NCI-H774 (cell line): ENCODE data around the gene RASEF.
A peak's percentile ranks its signal among the peaks of the same experiment; 100 is the strongest.
"Not testable (repeated sequence)": the region's sequence is repeated elsewhere in the genome, so short reads cannot be mapped to it uniquely, and the experiment has no call there.

Source experiments
- DNase-seq: peaks from one replicate; lab custom pipeline; 2025; lab: John Stamatoyannopoulos, UW

Gene RASEF

GRCh38 chr9:82969291-82969690 is 93.7 kb downstream of the RASEF start:
- DNase-seq, result no peak

GRCh38 chr9:82968816-82969215 is 94.1 kb downstream of the RASEF start:
- DNase-seq, result no peak

- DNase-seq, result no peak
Measured at GRCh38 chr9:82968388-82968787, 94.6 kb downstream of the RASEF start.

- peak; percentile 72 for DNase-seq
Measured at GRCh38 chr9:82961504-82962125, 101.3 kb downstream of the RASEF start.

- DNase-seq, result no peak
Measured at GRCh38 chr9:82957529-82958379, 105.2 kb downstream of the RASEF start.

GRCh38 chr9:82949203-82949602 is 113.7 kb downstream of the RASEF start:
- no peak for DNase-seq

GRCh38 chr9:82940376-82940775 is 122.6 kb downstream of the RASEF start:
- DNase-seq, result no peak

- DNase-seq, result peak; percentile 11
Measured at GRCh38 chr9:82939451-82939850, 123.5 kb downstream of the RASEF start.

GRCh38 chr9:82938426-82939218 is 124.3 kb downstream of the RASEF start:
- DNase-seq, result no peak

- DNase-seq, result not testable (repeated sequence)
Measured at GRCh38 chr9:82936561-82936960, 126.4 kb downstream of the RASEF start.

GRCh38 chr9:82934949-82935348 is 128.0 kb downstream of the RASEF start:
- no peak for DNase-seq

GRCh38 chr9:82934025-82934424 is 128.9 kb downstream of the RASEF start:
- DNase-seq, result not testable (repeated sequence)

GRCh38 chr9:82930116-82930515 is 132.8 kb downstream of the RASEF start:
- DNase-seq, result no peak
